HepG2 (cell line): Measurements from ENCODE around the gene LRRN4CL. TPM values are rescaled to one million over a fixed set of nuclear protein-coding genes. Genes with fewer than 3 reads are reported as not detected.

Source experiments
- ARID4A ChIP-seq: sonication (generic); formaldehyde crosslinking; IDR thresholded peaks from 2 replicates; pipeline ENCODE4 v1.5.0; 2020; ENCODE audit warnings: mild to moderate bottlenecking, missing genetic modification reagents, borderline replicate concordance
- KDM4B ChIP-seq: sonication (generic); formaldehyde crosslinking; IDR thresholded peaks from 2 replicates; pipeline ENCODE4 v1.4.0; 2020; ENCODE audit warnings: missing genetic modification reagents
- MLXIP ChIP-seq: sonication (generic); formaldehyde crosslinking; IDR thresholded peaks from 2 replicates; pipeline ENCODE4 v1.9.0; 2021; ENCODE audit warnings: missing genetic modification reagents, borderline replicate concordance
- MXD3 ChIP-seq: IDR thresholded peaks from 2 replicates; pipeline ENCODE4 v1.6.1; 2016; ENCODE audit warnings: mild to moderate bottlenecking, missing biosample characterization, missing genetic modification reagents
- MYC ChIP-seq: sonication (generic); formaldehyde crosslinking; IDR thresholded peaks from 2 replicates; pipeline ENCODE4 v1.9.0; 2021; ENCODE audit warnings: missing genetic modification reagents, borderline replicate concordance
- NBN ChIP-seq: fragments of 450-650 bp; conservative IDR thresholded peaks from 2 replicates; pipeline ENCODE4 v1.6.1; 2017
- NFKB2 ChIP-seq: sonication (generic); formaldehyde crosslinking; IDR thresholded peaks from 2 replicates; pipeline ENCODE4 v1.4.0; 2020; ENCODE audit warnings: missing genetic modification reagents, borderline replicate concordance
- SRY ChIP-seq: sonication (generic); formaldehyde crosslinking; IDR thresholded peaks from 2 replicates; pipeline ENCODE4 v1.8.0; 2022; ENCODE audit warnings: mild to moderate bottlenecking, missing genetic modification reagents
- SSRP1 ChIP-seq: IDR thresholded peaks from 2 replicates; pipeline ENCODE4 v1.6.1; 2016; ENCODE audit warnings: control low read depth
- ZNF142 ChIP-seq: sonication (generic); formaldehyde crosslinking; IDR thresholded peaks from 2 replicates; pipeline ENCODE4 v1.4.0; 2020; ENCODE audit warnings: missing genetic modification reagents
- ZNF354B ChIP-seq: sonication (generic); formaldehyde crosslinking; IDR thresholded peaks from 2 replicates; pipeline ENCODE4 v1.8.0; 2022; ENCODE audit warnings: mild to moderate bottlenecking, missing genetic modification reagents
- ZNF577 ChIP-seq: sonication (generic); formaldehyde crosslinking; IDR thresholded peaks from 2 replicates; pipeline ENCODE4 v1.4.0; 2020; ENCODE audit warnings: mild to moderate bottlenecking, low read depth, missing genetic modification reagents, borderline replicate concordance
- ZNF781 ChIP-seq: sonication (generic); formaldehyde crosslinking; IDR thresholded peaks from 2 replicates; pipeline ENCODE4 v1.5.1; 2020; ENCODE audit warnings: borderline replicate concordance, mild to moderate bottlenecking, missing genetic modification reagents; ENCODE audit errors: not compliant biosample characterization
- ZSCAN25 ChIP-seq: sonication (generic); formaldehyde crosslinking; IDR thresholded peaks from 2 replicates; pipeline ENCODE4 v1.8.0; 2022; ENCODE audit warnings: mild to moderate bottlenecking, missing genetic modification reagents
- polyA plus RNA-seq, 8 experiments: library from polyadenylated mRNA; depleted of rRNA in 3 of 8; stranded (reverse) in 7 of 8; unstranded in 1 of 8; fragments of >200 nt; fragmentation: Illumina TruSeq in 4 of 8; extraction: Trizol in 4 of 8; gene quantifications; 2 replicates each; pipeline versions ENCODE4 v1.2.1 to v1.2.3, GENCODE V29; 2011 to 2016; ENCODE audit warnings: low read depth in 4 of 8, missing spikeins in 1 of 8, mixed read lengths in 1 of 8; ENCODE audit not compliant: insufficient read depth in 1 of 8
- total RNA-seq, 5 experiments: library from RNA; depleted of rRNA; stranded (reverse); fragments of >200 nt; fragmentation: Illumina TruSeq; extraction: Trizol; gene quantifications; 2 replicates each; pipeline ENCODE4 v1.2.3, GENCODE V29; 2016; ENCODE audit warnings: low read depth in 1 of 5

The LRRN4CL gene
- total and polyA plus RNA-seq, 2 of the 13 experiments (the other 11 are each of a cell fraction or from before 2014, with no cell fraction given): 0.11 TPM; not detected in 1

- TF ChIP-seq ZNF781 (CRISPR knock-in tag) (peak; percentile 27), MLXIP (CRISPR knock-in tag) (no peak), SSRP1 (CRISPR knock-in tag) (no peak), ZSCAN25 (no peak; the same call in 1 of the 2 replicates), MXD3 (CRISPR knock-in tag) (peak; percentile 77; the same call in 1 of the 2 replicates), SRY (CRISPR knock-in tag) (0 out of 2 replicates have a peak, but pooled peaks have one; percentile 66), KDM4B (CRISPR knock-in tag) (no peak), NBN (no peak), ZNF142 (CRISPR knock-in tag) (peak; percentile 76; the same call in 1 of the 2 replicates), ZNF354B (CRISPR knock-in tag) (no peak), NFKB2 (CRISPR knock-in tag) (peak; percentile 78; the same call in 1 of the 2 replicates), ZNF577 (no peak), MYC (peak; percentile 73; the same call in 1 of the 2 replicates), ARID4A (CRISPR knock-in tag) (peak; percentile 95)
Measured at GRCh38 chr11:62678770-62679696, 10.3 kb downstream of the LRRN4CL start, which contains the start of gene UBXN1 (continued).
